ENCODE measurements around the gene VGLL2. TPM values are rescaled to one million over a fixed set of nuclear protein-coding genes. Genes with fewer than 3 reads are reported as not detected.

The VGLL2 gene
- total and polyA plus RNA-seq, 10 donors = not detected

DNA sequence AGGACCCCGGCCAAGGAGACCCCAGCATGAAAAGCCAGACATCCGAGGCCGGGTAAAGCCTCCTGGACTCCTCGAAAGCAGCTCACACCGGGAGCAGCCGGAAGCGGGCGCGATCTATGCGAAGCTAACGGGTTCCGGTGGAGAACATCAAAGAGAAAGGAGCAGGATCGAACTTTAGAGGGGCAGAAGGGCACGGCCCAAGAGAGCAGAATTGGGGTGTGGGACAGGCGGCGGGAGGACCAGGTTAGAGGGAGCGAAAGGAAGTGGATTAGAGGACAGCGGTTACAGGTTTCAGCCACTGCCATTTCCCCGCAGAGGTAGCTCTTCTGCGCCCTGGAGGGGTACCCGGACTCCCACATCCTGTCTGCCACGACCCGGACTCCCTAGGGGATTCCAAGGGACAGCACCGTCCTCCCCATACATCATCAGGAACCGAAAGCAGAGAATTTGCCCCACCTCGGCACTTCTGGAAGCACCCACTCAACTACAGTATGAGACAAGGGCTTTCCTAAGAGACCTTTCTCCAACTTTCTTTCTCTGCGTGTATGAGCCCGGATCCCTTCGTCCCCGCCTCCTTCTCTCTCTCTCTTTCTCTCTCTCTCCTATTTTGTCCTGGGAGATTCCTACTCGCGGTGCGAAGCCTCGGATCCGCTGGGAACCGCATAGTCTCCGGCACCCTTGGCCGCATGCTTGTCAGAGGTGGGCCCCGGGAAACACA is 507 bp upstream of the VGLL2 start:
- Histone ChIP-seq H3K27ac (no peak overlapping the region), H3K9me3 (no peaks in the 10 kb centered on the region), H3K36me3 (no peaks in the 10 kb centered on the region), H3K4me1 (peaks cover 8 to 28% (median 21%) of the 10 kb centered on the region in 6 donors), H3K27me3 (replicated peaks in 1 of 7) (peaks cover 11 to 98% (median 76%) of the 10 kb centered on the region in 7 donors), H3K4me3 (peak overlapping the region; percentile 12 to 62 (median 26))
- TF ChIP-seq, protein P1, sequence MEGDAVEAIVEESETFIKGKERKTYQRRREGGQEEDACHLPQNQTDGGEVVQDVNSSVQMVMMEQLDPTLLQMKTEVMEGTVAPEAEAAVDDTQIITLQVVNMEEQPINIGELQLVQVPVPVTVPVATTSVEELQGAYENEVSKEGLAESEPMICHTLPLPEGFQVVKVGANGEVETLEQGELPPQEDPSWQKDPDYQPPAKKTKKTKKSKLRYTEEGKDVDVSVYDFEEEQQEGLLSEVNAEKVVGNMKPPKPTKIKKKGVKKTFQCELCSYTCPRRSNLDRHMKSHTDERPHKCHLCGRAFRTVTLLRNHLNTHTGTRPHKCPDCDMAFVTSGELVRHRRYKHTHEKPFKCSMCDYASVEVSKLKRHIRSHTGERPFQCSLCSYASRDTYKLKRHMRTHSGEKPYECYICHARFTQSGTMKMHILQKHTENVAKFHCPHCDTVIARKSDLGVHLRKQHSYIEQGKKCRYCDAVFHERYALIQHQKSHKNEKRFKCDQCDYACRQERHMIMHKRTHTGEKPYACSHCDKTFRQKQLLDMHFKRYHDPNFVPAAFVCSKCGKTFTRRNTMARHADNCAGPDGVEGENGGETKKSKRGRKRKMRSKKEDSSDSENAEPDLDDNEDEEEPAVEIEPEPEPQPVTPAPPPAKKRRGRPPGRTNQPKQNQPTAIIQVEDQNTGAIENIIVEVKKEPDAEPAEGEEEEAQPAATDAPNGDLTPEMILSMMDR (IDR thresholded peaks at IDR 0.05 in 8 of 11, conservative IDR thresholded peaks at IDR 0.05 in 3 of 11) = no peak
- no peak for TF ChIP-seq POLR2A (IDR thresholded peaks at IDR 0.05)
- no peak for TF ChIP-seq POLR2AphosphoS5 (IDR thresholded peaks at IDR 0.05)
- WGBS, 5 donors = 2 to 6% (median 3%) methylated on average over 39 of the region's 39 CpGs
- intact Hi-C loops (cut with DNase I; ENCODE audit: low total_unique reads) = no loop called here
- DNase-seq = peak; percentile 69

DNA sequence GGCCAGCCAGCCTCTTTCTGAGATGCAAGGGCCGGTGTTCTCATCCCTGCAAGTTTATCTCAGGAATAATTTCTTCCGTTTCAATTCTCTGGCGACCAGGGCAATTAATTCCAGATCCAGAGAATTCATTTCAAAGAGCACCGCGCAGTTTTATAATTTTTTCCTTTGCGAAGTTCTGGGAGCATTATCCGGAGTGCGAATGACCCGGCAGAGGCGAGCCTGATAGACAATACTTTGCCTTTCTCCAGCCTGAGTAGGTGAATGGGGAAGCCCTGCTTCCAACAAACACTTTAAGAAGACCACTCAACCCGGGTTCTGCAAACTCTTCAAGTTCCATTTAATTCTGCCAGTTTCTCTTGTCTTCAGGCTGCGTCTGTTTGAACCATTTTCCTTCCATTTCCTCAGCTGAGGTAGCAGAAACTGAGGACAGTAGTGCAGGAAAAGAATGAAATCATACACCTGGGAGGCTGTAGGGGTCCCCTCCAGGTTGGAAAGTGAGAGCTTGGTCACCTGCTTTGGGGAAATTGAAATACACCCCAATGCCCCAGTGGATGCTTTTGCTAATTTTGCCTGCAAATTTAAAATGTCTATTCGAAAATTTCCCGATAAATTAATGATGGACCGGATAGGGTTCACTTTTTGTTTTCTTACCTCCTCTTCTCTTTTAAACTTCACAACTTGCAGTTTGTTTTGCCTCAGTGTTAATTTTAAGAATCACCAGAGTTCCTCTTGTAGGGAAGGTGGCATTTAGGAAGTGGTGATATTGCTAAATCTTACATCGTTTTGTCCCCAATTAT is 1.1 kb downstream of the VGLL2 start:
- WGBS, 5 donors = 9 to 16% (median 11%) methylated on average over 16 of the region's 16 CpGs
- DNase-seq = no peak
- intact Hi-C loops (cut with DNase I; ENCODE audit: low total_unique reads) = no loop called here
- no peaks in the 10 kb centered on the region for H3K36me3 ChIP-seq
- TF ChIP-seq POLR2A (IDR thresholded peaks at IDR 0.05) = no peak
- no peak for TF ChIP-seq POLR2AphosphoS5 (IDR thresholded peaks at IDR 0.05)
- TF ChIP-seq, protein P1 (IDR thresholded peaks at IDR 0.05 in 8 of 11, conservative IDR thresholded peaks at IDR 0.05 in 3 of 11) = no peak
- H3K4me3 ChIP-seq = peak overlapping the region in 5 of 8 donors; percentile 23 to 62 (median 32)
- peaks cover 8 to 43% (median 30%) of the 10 kb centered on the region in 6 donors for H3K4me1 ChIP-seq
- peaks cover 11 to 100% (median 92%) of the 10 kb centered on the region in 7 donors for H3K27me3 ChIP-seq (replicated peaks in 1 of 7)
- no peaks in the 10 kb centered on the region for H3K9me3 ChIP-seq
- H3K27ac ChIP-seq = no peak overlapping the region

DNA sequence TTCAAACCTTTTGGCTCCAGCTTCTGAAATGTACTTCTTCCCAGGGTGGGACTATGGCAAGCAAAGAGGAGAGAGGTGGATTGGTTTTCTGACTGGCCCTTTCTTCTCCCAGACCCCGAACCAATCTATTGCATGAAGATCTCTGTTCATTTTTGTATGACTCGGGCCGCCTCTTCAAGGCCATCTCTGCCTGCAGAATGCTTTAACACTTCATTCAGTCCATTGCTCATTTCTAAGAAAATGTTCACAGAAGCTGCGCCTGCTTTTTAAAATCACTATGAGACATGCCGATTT is 1.6 kb downstream of the VGLL2 start:
- Histone ChIP-seq H3K4me3 (no peak overlapping the region), H3K4me1 (peaks cover 8 to 43% (median 30%) of the 10 kb centered on the region in 6 donors), H3K9me3 (no peaks in the 10 kb centered on the region), H3K27ac (no peak overlapping the region), H3K27me3 (replicated peaks in 1 of 7) (peaks cover 11 to 100% (median 97%) of the 10 kb centered on the region in 7 donors), H3K36me3 (no peaks in the 10 kb centered on the region)
- no peak for DNase-seq
- 14 to 32% (median 20%) methylated on average over 5 of the region's 5 CpGs for WGBS, 5 donors
- TF ChIP-seq, protein P1 (IDR thresholded peaks at IDR 0.05 in 8 of 11, conservative IDR thresholded peaks at IDR 0.05 in 3 of 11) = no peak
- TF ChIP-seq POLR2A (IDR thresholded peaks at IDR 0.05) (no peak), POLR2AphosphoS5 (IDR thresholded peaks at IDR 0.05) (no peak)
- intact Hi-C loops (cut with DNase I; ENCODE audit: low total_unique reads) = no loop called here
